Glomerular endothelial cell (primary cell): ENCODE measurements around the gene CD52. TPM values are rescaled to one million over a fixed set of nuclear protein-coding genes. Genes with fewer than 3 reads are reported as not detected.

ENCODE experiments used
- DNase-seq: peaks from one replicate; pipeline ENCODE4 v3.0.0-alpha.2; 2011; ENCODE audit warnings: low read depth, low spot score; ENCODE audit errors: extremely low read depth
- total RNA-seq: library from RNA; depleted of rRNA; stranded (reverse); fragments of >200 nt; gene quantifications from 2 replicates; pipeline ENCODE4 v1.2.3, GENCODE V29; 2015

CD52 gene, protein sequence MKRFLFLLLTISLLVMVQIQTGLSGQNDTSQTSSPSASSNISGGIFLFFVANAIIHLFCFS
- total RNA-seq, result not detected in 2 replicates

DNA sequence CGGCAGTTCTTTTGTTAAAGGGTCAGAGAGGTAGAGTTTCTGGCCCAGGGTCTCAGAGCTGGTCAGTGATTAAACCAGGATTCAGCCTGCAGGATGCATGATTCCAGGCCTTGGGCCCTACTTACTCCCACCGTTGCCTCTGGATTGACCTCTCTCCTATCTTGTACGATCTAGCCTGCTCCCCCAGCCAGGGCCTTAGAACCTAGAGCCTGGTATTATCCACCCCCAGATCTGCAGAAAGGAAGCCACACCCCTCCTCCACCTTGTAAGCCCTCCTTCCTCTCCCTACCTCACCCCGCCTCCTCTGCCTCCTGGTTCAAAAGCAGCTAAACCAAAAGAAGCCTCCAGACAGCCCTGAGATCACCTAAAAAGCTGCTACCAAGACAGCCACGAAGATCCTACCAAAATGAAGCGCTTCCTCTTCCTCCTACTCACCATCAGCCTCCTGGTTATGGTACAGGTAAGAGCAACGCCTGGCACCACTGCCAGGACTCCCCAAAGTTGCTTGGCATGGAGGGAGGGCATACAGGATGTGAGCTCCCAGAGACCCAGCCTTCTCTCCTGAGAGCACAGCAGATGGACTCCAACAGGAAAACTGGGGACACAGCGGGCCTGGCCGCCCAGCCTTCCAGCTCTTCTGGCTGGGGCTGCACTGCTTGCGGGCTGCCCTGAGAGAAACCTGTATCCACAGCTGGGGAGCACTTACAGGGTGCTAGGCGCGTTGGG is at the start of gene CD52:
Gene CD52, plus strand, starts transcription at position 347 of the 726 bp plus-strand sequence. Its CDS starts 60 bp downstream, at position 407.
- DNase-seq, result no peak

DNA sequence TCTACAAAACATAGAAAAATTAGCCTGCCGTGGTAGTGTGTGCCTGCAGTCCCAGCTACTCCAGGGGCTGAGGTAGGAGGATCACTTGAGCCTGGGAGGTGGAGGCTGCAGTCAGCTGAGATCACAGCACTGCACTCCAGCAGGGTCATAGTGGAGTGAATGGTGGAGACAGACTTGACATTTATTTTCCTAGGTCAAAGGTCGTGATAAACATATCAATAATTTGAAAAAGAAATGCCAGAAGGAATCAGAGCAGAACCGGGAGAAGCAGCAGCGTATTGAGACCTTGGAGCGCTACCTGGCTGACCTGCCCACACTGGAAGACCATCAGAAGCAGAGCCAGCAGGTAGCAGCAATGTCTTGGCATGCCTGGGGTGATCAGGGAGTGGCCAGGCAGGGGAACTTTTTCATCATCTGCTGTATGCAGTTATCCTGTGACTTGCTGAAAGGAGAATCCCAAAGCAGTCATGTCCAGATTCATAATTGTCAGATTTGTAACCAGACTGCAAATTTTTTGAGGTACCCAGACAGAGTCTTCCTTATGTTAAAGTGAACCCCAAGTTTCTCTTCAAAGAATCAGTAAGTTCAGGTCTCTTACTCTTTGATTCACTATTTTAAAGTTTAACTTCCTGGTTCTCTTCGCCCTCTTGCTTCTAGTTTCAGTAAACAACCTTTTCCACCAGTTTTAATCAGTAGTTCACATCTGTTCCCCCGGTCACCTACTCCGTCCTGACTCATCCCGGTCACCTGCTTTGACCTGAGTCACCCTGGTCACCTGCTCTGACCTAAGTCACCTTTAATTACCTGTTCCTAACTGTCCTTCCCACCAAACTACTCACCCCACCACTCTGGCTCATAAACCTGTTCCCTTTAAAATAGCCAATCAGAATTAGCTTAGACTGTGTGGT is 49.2 kb upstream of the CD52 start:
- no peak for DNase-seq

DNA sequence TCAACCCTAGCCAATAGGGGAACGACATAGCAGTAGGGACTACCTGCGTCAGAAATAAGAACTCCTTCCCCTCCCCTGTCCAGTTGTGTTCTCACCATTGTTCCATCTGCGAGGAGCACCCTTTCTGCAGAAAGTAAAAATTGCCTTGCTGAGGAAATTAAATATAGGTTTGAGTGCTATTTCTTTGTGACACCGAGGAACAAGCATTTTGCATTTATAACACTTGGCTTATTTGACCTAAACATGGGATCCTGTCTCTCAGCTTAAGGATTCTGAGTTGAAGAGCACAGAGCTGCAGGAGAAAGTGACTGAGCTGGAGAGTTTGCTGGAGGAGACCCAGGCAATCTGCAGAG is 48.6 kb upstream of the CD52 start:
- no peak for DNase-seq

DNA sequence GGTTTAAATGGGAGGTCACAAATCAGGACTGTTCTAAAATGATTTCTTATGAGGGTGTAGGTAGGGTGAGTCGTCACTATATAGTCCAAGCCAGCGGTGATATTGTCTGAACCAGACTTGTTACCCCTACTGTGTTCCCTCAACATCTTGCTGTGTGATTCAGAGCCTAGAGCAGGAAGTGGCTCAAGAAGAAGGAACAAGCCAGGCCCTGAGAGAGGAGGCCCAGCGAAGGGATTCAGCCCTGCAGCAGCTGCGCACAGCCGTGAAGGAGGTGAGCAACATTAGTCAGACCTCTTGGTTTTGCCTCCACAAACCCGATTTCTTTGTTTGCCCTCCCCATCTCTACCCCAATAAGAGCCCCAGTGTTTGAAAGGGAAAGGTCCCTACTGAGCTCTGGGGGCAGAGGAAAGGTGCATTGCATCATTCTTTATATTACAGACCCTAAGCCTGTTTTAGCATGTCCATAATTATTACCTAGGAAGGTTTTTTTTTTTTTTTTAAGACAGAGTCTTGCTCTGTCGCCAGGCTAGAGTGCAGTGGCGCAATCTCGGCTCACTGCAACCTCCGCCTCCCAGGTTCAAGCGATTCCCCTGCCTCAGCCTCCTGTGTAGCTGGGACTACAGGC is 42.8 kb upstream of the CD52 start:
- no peak for DNase-seq

DNA sequence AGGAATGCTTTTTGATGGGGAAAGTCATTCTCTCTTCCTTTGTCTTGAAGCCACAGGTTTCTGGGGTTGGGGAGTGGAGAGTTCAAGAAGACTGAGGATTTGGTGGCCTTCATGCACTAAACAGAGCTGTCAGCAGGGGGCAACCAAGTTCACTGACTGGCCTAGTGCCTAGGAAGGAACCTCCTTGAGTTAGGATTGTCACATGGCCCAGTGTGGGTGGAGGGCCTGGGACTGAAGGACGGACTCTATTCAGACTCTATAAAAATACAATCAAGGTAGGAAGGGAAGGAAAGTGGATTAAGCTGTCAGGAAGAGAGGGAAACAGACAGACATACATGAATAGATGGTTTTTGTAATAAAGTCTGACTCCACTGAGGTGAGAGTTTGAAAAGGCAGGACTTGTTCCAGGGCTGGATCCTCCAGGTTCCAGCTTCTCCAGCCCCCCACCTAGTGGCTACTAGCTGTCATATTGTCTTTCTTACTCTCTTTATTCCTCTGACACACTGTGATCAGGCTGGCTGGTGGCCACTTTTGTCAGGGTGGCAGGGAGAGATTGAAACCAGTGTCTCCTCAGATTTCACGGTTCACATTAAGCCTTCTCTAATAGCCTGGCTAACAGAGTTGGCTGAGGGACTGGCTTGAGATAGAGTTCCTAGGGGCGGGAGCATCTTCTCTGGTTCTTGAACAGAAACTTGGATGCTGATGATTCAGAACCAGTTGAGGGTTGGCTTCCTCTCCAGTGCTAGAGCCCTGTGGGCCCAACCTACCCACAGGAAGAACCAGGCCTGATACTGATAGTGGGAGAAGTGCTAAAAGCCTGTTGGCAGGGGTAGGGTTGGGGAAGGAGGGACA is 42.0 kb upstream of the CD52 start:
- peak; percentile 89 for DNase-seq

DNA sequence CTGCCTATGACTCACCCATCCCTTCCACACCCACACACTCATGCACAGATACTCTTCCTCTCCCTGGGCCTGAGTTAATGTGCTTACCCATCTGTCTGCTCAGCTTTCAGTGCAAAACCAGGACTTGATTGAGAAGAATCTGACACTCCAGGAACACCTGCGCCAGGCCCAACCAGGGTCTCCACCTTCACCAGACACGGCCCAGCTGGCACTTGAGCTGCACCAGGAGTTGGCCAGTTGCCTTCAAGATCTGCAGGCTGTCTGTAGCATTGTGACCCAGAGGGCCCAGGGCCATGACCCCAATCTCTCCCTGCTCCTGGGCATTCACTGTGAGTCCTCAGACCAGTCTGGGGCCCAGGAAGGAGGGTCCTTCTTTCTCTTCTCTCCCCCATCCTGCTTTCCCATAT is 41.3 kb upstream of the CD52 start:
- no peak for DNase-seq

DNA sequence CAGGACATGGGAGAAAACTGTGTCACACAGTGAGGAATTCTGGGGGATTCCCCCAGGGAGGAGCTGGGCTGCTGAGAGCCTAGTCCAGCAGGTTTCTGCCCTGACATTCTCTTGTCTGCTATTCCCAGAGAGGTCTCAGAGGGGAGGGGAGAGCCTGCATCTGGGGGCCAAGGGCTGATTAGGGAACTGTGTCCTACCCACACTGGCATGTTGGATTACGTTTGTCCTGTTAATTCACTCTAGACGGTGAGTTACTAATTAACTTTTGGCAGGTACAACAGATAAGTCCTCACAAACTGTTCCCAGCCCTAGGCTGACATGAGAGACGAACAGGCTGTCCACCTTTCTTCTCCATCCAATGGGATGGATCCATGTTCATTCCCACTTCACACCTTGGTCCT is 40.5 kb upstream of the CD52 start:
- DNase-seq, result no peak

DNA sequence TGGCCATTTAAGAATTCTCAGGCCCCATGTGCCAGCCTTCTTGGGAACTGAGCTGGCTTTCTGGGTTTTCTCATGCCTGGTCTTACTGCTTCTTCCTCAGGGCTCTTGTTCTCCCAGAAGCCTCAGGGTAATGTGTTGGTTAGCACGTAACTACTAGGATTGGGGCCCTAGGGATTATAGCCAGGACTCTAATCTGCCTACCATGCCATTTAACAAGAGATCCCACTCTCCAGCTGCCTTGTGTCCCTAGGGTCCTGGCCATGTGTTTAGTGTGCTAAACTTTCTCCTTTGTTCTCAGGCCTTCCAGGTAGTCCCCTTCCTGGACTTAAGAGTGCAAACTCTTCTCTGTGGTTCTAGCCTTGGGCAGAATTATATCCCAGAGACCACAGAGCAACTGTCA is 40.0 kb upstream of the CD52 start:
- no peak for DNase-seq

DNA sequence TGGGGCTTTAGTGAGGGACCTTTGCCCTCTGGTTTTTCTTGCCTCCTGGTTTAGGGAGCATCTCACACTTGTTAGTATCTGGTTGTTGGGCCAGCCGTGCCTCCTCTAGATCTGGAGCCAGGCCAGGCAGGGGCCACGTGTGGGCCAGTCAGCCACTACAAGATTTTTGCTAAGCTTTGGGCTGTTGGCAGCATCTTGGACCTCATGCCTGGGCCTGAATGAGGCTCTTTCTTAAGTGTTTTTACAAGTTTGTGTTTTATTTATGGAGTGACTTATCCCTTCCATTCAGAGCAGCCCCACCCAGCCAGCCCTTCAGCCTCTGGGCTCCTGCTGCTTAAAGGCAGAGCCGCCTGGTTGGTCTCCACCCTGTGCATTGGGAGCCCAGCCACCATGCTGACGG is 39.5 kb upstream of the CD52 start:
- DNase-seq, result no peak

DNA sequence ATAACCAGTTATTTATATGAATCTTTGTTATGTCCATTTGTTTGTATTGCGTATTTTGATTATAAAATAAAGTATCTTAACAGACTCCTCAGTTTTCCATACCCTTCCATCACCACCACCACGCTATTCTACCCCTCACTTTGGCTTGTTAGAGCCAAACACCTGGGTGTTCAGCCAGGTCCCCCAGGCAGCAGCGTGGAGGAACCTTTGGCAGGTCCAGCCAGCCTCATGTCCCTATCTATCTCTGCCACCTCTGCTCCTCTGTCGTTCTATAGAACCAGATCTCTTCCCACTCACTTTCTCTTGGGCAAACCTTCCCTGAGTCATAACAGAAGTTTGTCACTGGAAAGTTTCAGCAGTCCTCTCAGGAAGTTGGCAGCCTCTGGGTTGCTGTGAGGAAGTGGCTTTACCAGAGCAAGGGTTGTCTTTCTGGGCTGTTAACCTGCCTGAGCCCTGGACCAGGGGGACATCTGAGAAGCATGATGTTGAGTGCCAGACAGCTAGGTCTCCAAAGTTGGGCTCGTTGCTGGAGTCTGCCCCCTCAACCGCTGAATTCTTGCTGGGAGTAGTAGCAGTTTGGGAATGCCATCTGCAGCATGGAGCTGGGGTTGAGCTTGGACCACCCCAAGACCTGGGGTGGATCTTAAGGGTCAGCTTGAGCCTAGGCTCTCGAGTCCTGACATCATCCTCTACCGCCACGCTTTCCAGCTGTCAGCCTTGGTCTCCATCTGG is 38.9 kb upstream of the CD52 start:
- no peak for DNase-seq

DNA sequence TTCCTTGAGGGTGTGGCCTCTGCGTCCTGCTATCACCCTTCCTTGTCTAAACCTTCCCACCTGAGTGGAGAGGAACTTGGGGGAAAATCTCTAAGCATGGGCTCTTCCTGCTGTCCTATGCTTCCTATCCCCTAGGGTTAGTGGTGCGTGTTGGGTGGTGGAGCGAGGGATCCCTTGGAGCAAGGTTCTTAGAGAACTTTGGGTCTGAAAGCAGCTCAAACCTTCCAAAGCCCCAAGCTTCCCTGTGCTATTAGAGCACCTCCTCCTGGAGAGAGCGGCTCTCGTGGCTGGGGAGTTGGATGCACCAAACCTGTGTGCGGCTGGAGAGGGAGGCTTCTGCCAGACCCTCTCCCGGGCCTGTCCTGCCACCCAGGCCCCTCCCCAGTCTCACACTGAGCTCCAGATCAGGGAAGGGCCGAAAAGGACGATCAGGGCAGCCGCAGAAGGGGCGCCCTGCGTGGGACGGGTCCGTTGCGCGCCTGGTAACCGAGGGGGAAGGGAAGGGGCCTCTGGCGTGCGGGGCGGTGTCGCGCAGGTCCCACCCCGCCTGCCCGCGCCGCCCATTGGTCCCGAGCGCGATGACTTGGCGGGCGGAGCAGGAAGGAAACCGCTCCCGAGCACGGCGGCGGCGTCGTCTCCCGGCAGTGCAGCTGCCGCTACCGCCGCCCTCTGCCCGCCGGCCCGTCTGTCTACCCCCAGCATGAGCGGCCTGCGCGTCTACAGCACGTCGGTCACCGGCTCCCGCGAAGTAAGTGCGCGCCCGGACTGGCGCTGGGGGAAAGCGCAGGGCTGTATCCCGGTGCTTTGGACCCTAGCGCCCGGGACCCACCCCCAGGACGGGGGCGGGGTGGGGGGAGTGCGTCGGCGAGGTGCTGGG is 38.1 kb upstream of the CD52 start, which contains the start of gene SH3BGRL3:
Gene SH3BGRL3, plus strand, starts transcription at position 631 of the 877 bp plus-strand sequence. Its CDS starts 70 bp downstream, at position 701.
- no peak for DNase-seq

DNA sequence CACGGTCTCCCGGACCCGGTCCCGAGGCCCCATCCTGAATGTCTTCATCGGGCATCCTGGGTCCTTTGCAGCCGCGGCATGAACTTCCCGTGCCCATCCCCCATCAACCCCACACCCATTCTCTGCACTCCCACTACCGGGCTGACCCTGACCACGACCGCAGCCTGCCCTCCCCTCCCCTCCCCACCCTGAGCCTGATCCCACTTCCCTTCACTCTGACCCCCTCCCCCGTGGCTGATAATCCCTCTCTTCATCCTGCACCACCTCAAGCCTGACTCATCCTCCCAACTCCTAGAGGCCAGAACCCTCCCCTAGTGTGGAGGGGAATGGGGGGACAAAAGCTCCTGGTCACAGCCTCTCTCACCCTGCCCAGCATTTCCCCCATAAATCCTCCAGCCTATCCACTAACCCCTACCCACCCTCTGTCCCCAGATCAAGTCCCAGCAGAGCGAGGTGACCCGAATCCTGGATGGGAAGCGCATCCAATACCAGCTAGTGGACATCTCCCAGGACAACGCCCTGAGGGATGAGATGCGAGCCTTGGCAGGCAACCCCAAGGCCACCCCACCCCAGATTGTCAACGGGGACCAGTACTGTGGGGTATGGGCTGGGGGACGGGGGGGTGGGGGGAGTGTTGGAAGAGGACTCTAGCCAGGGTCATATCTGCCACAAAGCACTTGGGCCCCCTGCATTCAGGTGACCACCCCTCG is 37.3 kb upstream of the CD52 start:
- DNase-seq, result no peak

DNA sequence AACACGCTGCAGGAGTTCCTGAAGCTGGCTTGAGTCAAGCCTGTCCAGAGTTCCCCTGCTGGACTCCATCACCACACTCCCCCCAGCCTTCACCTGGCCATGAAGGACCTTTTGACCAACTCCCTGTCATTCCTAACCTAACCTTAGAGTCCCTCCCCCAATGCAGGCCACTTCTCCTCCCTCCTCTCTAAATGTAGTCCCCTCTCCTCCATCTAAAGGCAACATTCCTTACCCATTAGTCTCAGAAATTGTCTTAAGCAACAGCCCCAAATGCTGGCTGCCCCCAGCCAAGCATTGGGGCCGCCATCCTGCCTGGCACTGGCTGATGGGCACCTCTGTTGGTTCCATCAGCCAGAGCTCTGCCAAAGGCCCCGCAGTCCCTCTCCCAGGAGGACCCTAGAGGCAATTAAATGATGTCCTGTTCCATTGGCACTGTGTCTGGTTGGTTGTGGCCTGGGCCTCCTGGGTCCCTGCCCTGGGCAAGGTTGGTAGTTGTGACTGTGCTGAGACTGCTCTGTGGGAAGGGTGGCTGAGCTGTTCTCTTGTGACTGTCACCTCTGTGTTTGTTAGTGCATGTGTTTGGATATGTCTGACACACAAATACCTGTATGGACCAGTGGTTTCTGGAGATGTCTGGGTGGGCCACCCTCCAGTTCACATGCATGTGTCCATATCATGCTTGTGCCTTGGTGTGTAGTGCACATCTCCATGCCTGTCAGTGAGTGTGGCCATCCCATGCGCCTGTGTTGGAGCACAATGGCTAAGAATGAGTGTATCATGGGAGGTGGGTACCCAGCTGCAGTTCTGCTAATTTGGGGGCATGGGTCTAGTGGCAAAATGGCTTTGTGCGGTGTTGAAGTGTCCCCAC is 36.4 kb upstream of the CD52 start:
- DNase-seq, result no peak

DNA sequence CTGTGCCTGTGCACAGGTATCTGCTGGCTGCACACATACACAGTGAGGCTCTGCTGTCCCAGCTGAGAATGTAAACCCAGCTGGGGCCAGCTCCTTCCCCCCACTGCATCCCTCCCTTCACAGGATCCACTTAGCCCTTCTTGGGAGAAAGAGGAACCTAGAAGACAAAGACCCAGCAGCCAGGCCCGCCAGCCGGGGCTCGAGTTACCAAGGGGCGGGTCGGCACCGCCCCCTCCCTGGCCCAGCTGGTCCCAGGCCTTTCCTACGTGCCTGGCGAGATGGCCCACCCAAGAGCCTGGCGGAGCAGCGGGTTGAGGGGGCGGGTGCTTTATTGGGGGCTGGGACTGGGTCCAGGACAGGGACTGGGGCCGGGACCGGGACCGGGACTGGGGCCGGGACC is 35.8 kb upstream of the CD52 start:
- no peak for DNase-seq

DNA sequence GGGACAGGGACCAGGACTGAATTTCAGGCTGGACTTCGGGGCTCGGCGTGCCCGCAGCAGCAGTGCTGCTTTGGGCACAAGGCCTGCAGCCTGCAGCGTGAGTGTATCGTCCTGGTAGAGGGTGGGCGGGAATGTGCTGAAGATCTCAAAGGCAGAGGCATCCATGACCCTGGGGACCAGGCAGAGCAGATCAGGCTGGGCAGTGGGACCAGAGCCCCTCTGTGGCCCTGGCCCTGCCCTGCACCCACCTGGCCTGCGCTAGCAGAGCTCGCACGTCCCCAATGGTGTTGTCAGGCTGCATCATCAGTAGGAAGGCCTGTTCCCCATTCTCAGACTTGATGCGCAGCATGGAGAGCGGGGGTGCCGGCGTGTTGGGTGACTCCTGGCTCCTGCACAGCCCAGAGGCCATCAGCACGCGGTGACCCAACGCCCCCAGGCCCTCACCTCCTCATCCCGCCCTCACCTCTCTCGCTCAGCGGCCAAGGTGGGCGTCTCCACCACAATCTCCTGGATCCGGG is 35.3 kb upstream of the CD52 start:
- DNase-seq, result no peak

DNA sequence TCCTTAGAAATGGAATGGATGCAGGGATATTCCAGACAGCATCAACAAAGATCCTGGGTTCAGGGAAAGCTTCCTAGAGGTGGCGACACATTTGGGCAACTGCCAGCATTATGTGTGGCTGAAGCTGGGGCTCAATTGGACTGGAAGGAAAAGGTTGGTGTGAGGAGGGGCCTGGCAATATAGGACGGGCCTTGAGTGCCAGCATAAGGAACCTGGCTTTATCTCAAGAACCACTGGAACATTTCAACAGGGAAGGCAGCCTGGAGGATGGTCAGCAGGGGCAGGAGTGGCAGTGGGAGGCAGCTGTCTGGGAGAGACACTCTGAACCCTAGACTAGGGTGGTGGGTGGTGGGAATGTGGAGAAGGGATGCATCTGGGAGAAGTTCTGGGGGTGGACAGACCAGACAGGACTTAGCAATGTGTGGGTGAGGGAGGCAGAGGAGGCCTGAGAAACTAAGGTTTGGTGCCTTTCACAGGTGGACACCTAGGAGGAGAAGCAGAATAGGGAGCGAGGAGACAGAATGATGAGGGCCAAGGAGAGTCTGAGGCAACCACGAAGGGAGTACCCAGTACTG is 34.4 kb upstream of the CD52 start:
- DNase-seq, result no peak
